Ovary (tissue), 9 donors: ENCODE results near the gene SSC5D. TPM values are rescaled to one million over a fixed set of nuclear protein-coding genes. Genes with fewer than 3 reads are reported as not detected.

ENCODE experiments used
- DNase-seq, 5 donors: peaks; one replicate each; pipeline ENCODE4 v3.0.0-alpha.2; 2019 to 2020
- H3K27ac ChIP-seq, 2 donors: fragments of 200-600 bp; one replicate each; pipeline versions ENCODE4 v1.5.1 to v1.8.0; 2019 to 2022
- H3K27me3 ChIP-seq: fragments of 200-600 bp; one replicate; pipeline ENCODE4 v1.8.0; 2022
- H3K36me3 ChIP-seq: fragments of 200-600 bp; sonication (generic); one replicate; pipeline ENCODE4 v1.5.1; 2019
- H3K4me1 ChIP-seq: one replicate; pipeline ENCODE4 v1.8.1; 2013; ENCODE audit warnings: mild to moderate bottlenecking, moderate library complexity; ENCODE audit not compliant: insufficient read depth
- H3K4me3 ChIP-seq: fragments of 200-600 bp; sonication (generic); one replicate; pipeline ENCODE4 v1.5.1; 2017
- H3K9me3 ChIP-seq, 2 donors: fragments of 200-600 bp in 1 of 2; sonication (generic) in 1 of 2; one replicate each; pipeline versions ENCODE4 v1.5.1 to v1.8.1; 2013 to 2019; ENCODE audit warnings: mild to moderate bottlenecking in 1 of 2, moderate library complexity in 1 of 2
- CTCF ChIP-seq, 3 donors: fragments of 450-650 bp in 2 of 3; fragments of 200-600 bp in 1 of 3; IDR thresholded peaks; one replicate each; pipeline versions ENCODE4 v1.5.1 to v1.8.0; 2016 to 2022; ENCODE audit warnings: antibody characterized with exemption in 3 of 3, mild to moderate bottlenecking in 1 of 3
- EP300 ChIP-seq: sonication (generic); formaldehyde crosslinking; IDR thresholded peaks from one replicate; pipeline ENCODE4 v1.6.1; 2017; ENCODE audit warnings: antibody characterized with exemption
- POLR2A ChIP-seq: fragments of 450-650 bp; IDR thresholded peaks from one replicate; pipeline ENCODE4 v1.6.1; 2017; ENCODE audit warnings: antibody characterized with exemption, mild to moderate bottlenecking, moderate library complexity
- WGBS, 3 donors: extraction: QIAGEN DNeasy Blood & Tissue Kit in 1 of 3; methylation state at CpG; one replicate each; pipeline versions ENCODE4 v1.1.5 to v1.1.7; 2013 to 2017; 5-methylcytosine and 5-hydroxymethylcytosine counted together
- intact Hi-C, 4 donors: fragments of 100-400 bp; cut with DNase I; formaldehyde crosslinking; loops; one replicate each; pipeline versions ENCODE4 v1.11.0 to v1.15.1; 2022 to 2023
- polyA plus RNA-seq, 2 donors: library from polyadenylated mRNA; stranded (reverse); fragments of 200-250 nt in 1 of 2; fragments of 350-450 nt in 1 of 2; fragmentation: Illumina TruSeq in 1 of 2; extraction: RNeasy Lipid Tissue Mini Kit (QIAGEN cat#74804) in 1 of 2; gene quantifications; one replicate each; pipeline ENCODE4 v1.2.3, GENCODE V29; 2013 to 2014
- total RNA-seq, 7 donors: library from RNA; depleted of rRNA in 2 of 7; stranded (reverse); fragments of >200 nt in 2 of 7; fragmentation: NEBNext Ultra II Directional in 3 of 7; extraction: Animal tissue kit (Norgen Biotek cat#: 25700) in 3 of 7; gene quantifications; one replicate each; pipeline versions ENCODE4 v1.1.0 to v1.2.4, GENCODE V29; 2016 to 2023
- donor health status: DM: no; HTN: no; CAD: no; lungs with moderate emphysema.
- donor health status: DM: no; HTN: no; CAD: no.
- donor health status: Bipolar disorder and iron deficiency.
- donor health status: DM: yes; HTN: yes; CAD: no.
- donor health status: DM: no; HTN: no; CAD: no.
- donor health status: DM: yes; HTN: yes; CAD: no.

SSC5D gene
- total and polyA plus RNA-seq, 9 donors, result 5.7 to 29.7 (median 12.4) TPM

- Histone ChIP-seq H3K36me3 (no peaks in the 10 kb centered on the region), H3K4me1 (no peaks in the 10 kb centered on the region), H3K9me3 (no peaks in the 10 kb centered on the region), H3K27me3 (no peaks in the 10 kb centered on the region), H3K4me3 (peak overlapping the region; percentile 17), H3K27ac (no peak overlapping the region)
- WGBS, 3 donors, result 42 to 47% (median 46%) methylated on average over 13 of the region's 13 CpGs
- TF ChIP-seq EP300, result no peak
- TF ChIP-seq POLR2A, result no peak
- no peak for TF ChIP-seq CTCF (IDR thresholded peaks at IDR 0.05)
- no peak for DNase-seq
- intact Hi-C loops, result loop anchor here (5.0 to 10.0 kb wide), 7 partner anchors 37 to 359 kb away; partner anchors contain the start of genes TNNT1 (in 2 of the 4), BRSK1 (in 1 of the 4), C19orf85 (in 1 of the 4) and HSPBP1 (in 1 of the 4)
These were observed 16.0 kb downstream of the SSC5D start for GRCh38 chr19:55504252-55504603.

DNA sequence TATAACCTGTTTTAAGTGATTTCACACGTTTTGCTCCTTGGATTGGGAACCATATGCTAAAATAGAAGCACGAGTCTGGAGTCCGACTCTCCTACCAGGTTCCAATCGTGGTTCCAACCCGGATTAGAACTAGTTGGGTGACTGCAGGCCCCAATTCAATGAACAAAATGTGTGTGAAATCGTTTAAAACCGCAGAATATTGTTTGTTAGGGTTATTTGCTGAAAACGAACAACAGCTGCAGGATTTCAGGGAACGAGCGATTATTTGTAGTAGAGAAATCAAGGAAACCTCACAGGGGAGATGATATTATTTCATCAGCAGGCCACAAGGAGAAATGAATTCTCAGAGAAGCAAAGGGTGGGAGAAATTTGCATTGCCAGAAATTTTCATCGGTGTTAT lies 16.7 kb downstream of the SSC5D start:
- DNase-seq, result no peak
- no peak for TF ChIP-seq CTCF (IDR thresholded peaks at IDR 0.05)
- no peak for TF ChIP-seq POLR2A
- no peak for TF ChIP-seq EP300
- intact Hi-C loops, result loop anchor here (5.0 to 10.0 kb wide), 7 partner anchors 38 to 360 kb away; partner anchors contain the start of genes TNNT1 (in 2 of the 4), BRSK1 (in 1 of the 4), C19orf85 (in 1 of the 4) and HSPBP1 (in 1 of the 4)
- WGBS, 3 donors, result 88 to 91% (median 90%) methylated on average over 11 of the region's 11 CpGs
- H3K27ac ChIP-seq, result no peak overlapping the region
- H3K4me3 ChIP-seq, result no peak overlapping the region
- no peaks in the 10 kb centered on the region for H3K27me3 ChIP-seq
- H3K9me3 ChIP-seq, result no peaks in the 10 kb centered on the region
- H3K36me3 ChIP-seq, result no peaks in the 10 kb centered on the region
- no peaks in the 10 kb centered on the region for H3K4me1 ChIP-seq

GRCh38 chr19:55508120-55508519 lies 19.9 kb downstream of the SSC5D start:
- intact Hi-C loops, result loop anchor here (5.0 to 10.0 kb wide), 6 partner anchors 41 to 363 kb away; partner anchors contain the start of genes TNNT1 (in 2 of the 4), BRSK1 (in 1 of the 4), HSPBP1 (in 1 of the 4) and RPL28 (in 1 of the 4)
- WGBS, 3 donors, result 72 to 74% (median 74%) methylated on average over 10 of the region's 10 CpGs
- no peak overlapping the region for H3K4me3 ChIP-seq

GRCh38 chr19:55516878-55517620 lies 28.8 kb downstream of the SSC5D start:
- DNase-seq, result peak; percentile 90 to 96 (median 94)
- WGBS, 3 donors, result 6 to 13% (median 7%) methylated on average over 39 to 61 of the region's 61 CpGs
- Histone ChIP-seq H3K36me3 (no peaks in the 10 kb centered on the region), H3K27ac (peak overlapping the region; percentile 77 to 85), H3K27me3 (no peaks in the 10 kb centered on the region), H3K9me3 (no peaks in the 10 kb centered on the region), H3K4me1 (peaks cover 4% of the 10 kb centered on the region), H3K4me3 (peak overlapping the region; percentile 35)
- intact Hi-C loops, result loop anchor here (2.0 to 5.0 kb wide), 4 partner anchors 90 to 115 kb away; partner anchors contain the start of genes ZNF865 (in 3 of the 4) and ZNF784 (in 1 of the 4)
- peak; percentile 86 to 95 (median 92) for TF ChIP-seq CTCF (IDR thresholded peaks at IDR 0.05)
- TF ChIP-seq POLR2A, result no peak
- no peak for TF ChIP-seq EP300

More at GRCh38 chr19:55508120-55508519, 19.9 kb downstream of the SSC5D start:
- H3K27me3 ChIP-seq, result no peaks in the 10 kb centered on the region
- H3K27ac ChIP-seq, result no peak overlapping the region
- H3K4me1 ChIP-seq, result no peaks in the 10 kb centered on the region
- H3K36me3 ChIP-seq, result no peaks in the 10 kb centered on the region
- no peak for DNase-seq
- no peak for TF ChIP-seq EP300
- no peak for TF ChIP-seq POLR2A
- no peak for TF ChIP-seq CTCF (IDR thresholded peaks at IDR 0.05)
- H3K9me3 ChIP-seq, result no peaks in the 10 kb centered on the region
